Kidney (tissue), 14 donors: Measurements from ENCODE around the gene DLL4. TPM values are rescaled to one million over a fixed set of nuclear protein-coding genes. Genes with fewer than 3 reads are reported as not detected.

Source experiments
- DNase-seq, 5 donors: peaks; one replicate each; pipeline ENCODE4 v3.0.0-alpha.2; 2013 to 2020
- FAIRE-seq: peaks from 2 replicates; lab custom pipeline; 2012; peaks lifted over from hg19 to GRCh38; lab: Jason Lieb, UNC
- H3K27ac ChIP-seq, 2 donors: one replicate each; pipeline ENCODE4 v1.7.0; 2013; ENCODE audit warnings: low read depth in 2 of 2, low read length in 2 of 2, inconsistent platforms in 1 of 2
- H3K27me3 ChIP-seq: one replicate; pipeline ENCODE4 v1.7.1; 2013; ENCODE audit warnings: low read length, inconsistent platforms; ENCODE audit not compliant: control insufficient read depth, insufficient read depth
- H3K36me3 ChIP-seq, 3 donors: one replicate each; pipeline versions ENCODE4 v1.7.0 to v1.7.1; 2013; ENCODE audit warnings: low read length in 3 of 3, control low read depth in 1 of 3, inconsistent platforms in 1 of 3; ENCODE audit not compliant: insufficient read depth in 3 of 3, control insufficient read depth in 2 of 3
- H3K4me1 ChIP-seq, 3 donors: one replicate each; pipeline versions ENCODE4 v1.7.0 to v1.7.1; 2013; ENCODE audit warnings: low read length in 3 of 3, inconsistent platforms in 1 of 3, low read depth in 1 of 3; ENCODE audit not compliant: control insufficient read depth in 2 of 3, insufficient read depth in 2 of 3
- H3K4me3 ChIP-seq, 3 donors: one replicate each; pipeline versions ENCODE4 v1.7.0 to v1.8.1; 2013; ENCODE audit warnings: low read length in 3 of 3, control low read depth in 1 of 3, inconsistent platforms in 1 of 3
- H3K9ac ChIP-seq, 3 donors: one replicate each; pipeline versions ENCODE4 v1.7.0 to v1.7.1; 2013; ENCODE audit warnings: low read length in 3 of 3, control low read depth in 1 of 3, inconsistent platforms in 1 of 3
- H3K9me3 ChIP-seq, 3 donors: one replicate each; pipeline versions ENCODE4 v1.7.0 to v1.7.1; 2013; ENCODE audit warnings: low read length in 3 of 3, control low read depth in 1 of 3, inconsistent platforms in 1 of 3; ENCODE audit not compliant: control insufficient read depth in 2 of 3, insufficient read depth in 1 of 3
- CTCF ChIP-seq: IDR thresholded peaks from 3 replicates; pipeline ENCODE4 v1.5.1; 2012; ENCODE audit warnings: mild to moderate bottlenecking, moderate library complexity, borderline replicate concordance; ENCODE audit not compliant: insufficient read depth; ENCODE audit errors: extremely low read depth
- intact Hi-C: fragments of 100-400 bp; cut with DNase I; formaldehyde crosslinking; loops from one replicate; pipeline ENCODE4 v1.11.1; 2022
- polyA plus RNA-seq: library from polyadenylated mRNA; stranded (reverse); fragments of 350-450 nt; fragmentation: Illumina TruSeq; extraction: RNeasy Lipid Tissue Mini Kit (QIAGEN cat#74804); gene quantifications from one replicate; pipeline ENCODE4 v1.2.3, GENCODE V29; 2014; ENCODE audit warnings: low read depth, low replicate concordance; ENCODE audit not compliant: insufficient read depth
- total RNA-seq: library from RNA; stranded (reverse); fragmentation: NEBNext Ultra II Directional; extraction: Animal tissue kit (Norgen Biotek cat#: 25700); gene quantifications from one replicate; pipeline ENCODE4 v1.2.1, GENCODE V29; 2021
- donor health status: control.
- donor health status: control.
- donor health status: control.
- donor health status: control.
- donor health status: control.
- donor health status: DM: yes; HTN: yes; CAD: no.
- donor health status: Normal renal cell carcinoma (clear cell type).

Gene DLL4
- total and polyA plus RNA-seq, 2 donors from 2014 or later: 5.8 to 9.4 TPM

GRCh38 chr15:40940296-40940801 lies 11.2 kb downstream of the DLL4 start:
- TF ChIP-seq CTCF: no peak
- intact Hi-C loops: no loop called here
- H3K4me3 ChIP-seq: peak overlapping the region in 2 of 3 donors; percentile 1 to 29
- H3K4me1 ChIP-seq: peaks cover 0 to 23% (median 9%) of the 10 kb centered on the region in 3 donors
- no peaks in the 10 kb centered on the region for H3K36me3 ChIP-seq
- H3K27me3 ChIP-seq: no peaks in the 10 kb centered on the region
- DNase-seq (no peak), FAIRE-seq (no peak)
- H3K27ac ChIP-seq: peak overlapping the region; percentile 74
- no peak overlapping the region for H3K9ac ChIP-seq
- no peaks in the 10 kb centered on the region for H3K9me3 ChIP-seq

GRCh38 chr15:40941068-40941527 lies 12.0 kb downstream of the DLL4 start:
- DNase-seq: peak in 1 of 5 donors; percentile 47
- Histone ChIP-seq H3K27me3 (no peaks in the 10 kb centered on the region), H3K36me3 (no peaks in the 10 kb centered on the region), H3K4me1 (peaks cover 0 to 23% (median 9%) of the 10 kb centered on the region in 3 donors), H3K9ac (peak overlapping the region in 1 of 3 donors; percentile 28), H3K4me3 (peak overlapping the region; percentile 1 to 62 (median 11)), H3K9me3 (no peaks in the 10 kb centered on the region), H3K27ac (peak overlapping the region; percentile 74)
- intact Hi-C loops: no loop called here
- TF ChIP-seq CTCF: no peak
- no peak for FAIRE-seq

GRCh38 chr15:40941528-40942336 lies 12.6 kb downstream of the DLL4 start:
- peak overlapping the region in 2 of 3 donors; percentile 43 to 75 for H3K9ac ChIP-seq
- intact Hi-C loops: no loop called here
- H3K36me3 ChIP-seq: no peaks in the 10 kb centered on the region
- peak; percentile 80 for TF ChIP-seq CTCF
- peak overlapping the region; percentile 74 to 85 for H3K27ac ChIP-seq
- FAIRE-seq (no peak), DNase-seq (peak; percentile 84 to 94 (median 92))
- H3K27me3 ChIP-seq: no peaks in the 10 kb centered on the region
- peak overlapping the region; percentile 11 to 62 (median 57) for H3K4me3 ChIP-seq
- H3K4me1 ChIP-seq: peaks cover 0 to 23% (median 9%) of the 10 kb centered on the region in 3 donors
- H3K9me3 ChIP-seq: no peaks in the 10 kb centered on the region
